ENCODE data around the gene MSANTD7. TPM values are rescaled to one million over a fixed set of nuclear protein-coding genes. Genes with fewer than 3 reads are reported as not detected.

Gene MSANTD7
- total RNA-seq, 2 experiments from 2014 or later = 19.2 to 22.9 TPM

DNA sequence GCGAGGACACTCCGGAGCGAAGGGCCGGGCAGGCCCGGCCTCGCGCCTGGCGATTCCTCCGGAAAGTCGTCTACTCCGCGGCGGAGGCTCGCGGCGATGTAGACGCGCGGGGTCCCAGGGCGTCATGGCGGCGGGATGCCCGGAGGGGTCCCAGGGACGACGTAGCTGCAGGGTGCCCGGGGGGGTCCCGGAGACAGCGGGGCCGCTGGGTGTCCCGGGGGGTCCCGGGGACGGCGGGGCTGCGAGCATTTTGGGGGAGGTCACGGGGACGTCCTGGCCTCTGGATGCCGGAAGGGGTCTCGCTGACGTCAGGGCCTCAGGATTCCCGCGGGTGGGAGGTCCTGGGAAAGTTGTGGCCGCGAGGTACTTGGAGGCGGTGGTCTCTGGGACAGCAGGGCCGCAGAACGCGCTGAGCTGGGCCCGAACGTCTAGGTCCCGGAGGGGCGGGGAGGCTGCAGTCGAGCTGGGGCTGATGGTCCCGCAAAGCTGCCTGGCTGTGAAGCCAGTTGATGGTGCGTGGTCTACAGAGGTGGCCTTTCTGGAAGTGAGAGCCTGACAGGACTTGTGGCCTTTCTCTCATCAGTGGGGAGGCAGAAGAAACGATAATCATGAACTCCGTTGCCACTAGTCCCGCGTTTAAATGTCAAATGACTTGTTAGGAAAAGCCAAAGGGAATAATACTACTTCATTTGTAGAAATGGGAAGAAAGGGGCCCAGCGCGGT is 637 bp downstream of the MSANTD7 start:
- DNase-seq (peak; percentile 55), ATAC-seq (peak; percentile 9)
- H3K4me1 Mint-ChIP-seq = peaks cover 18% of the 10 kb centered on the region
- ChIA-PET POLR2A (interaction anchor here (0.9 to 3.8 kb wide), 10 partner anchors 16 to 1052 kb away, joined by 3 to 29 read pairs (median 6); partner anchors contain the start of genes DCLRE1C, MEIG1 and SUV39H2), CTCF (interaction anchor here (0.7 to 3.6 kb wide), 13 partner anchors 13 to 315 kb away, joined by 3 to 15 read pairs (median 5); partner anchors contain the start of gene SUV39H2)
- H3K27ac Mint-ChIP-seq = peak overlapping the region; percentile 94
- intact Hi-C loops (cut with DNase I, micrococcal nuclease) = loop anchor here (1.0 to 10.0 kb wide), 17 partner anchors 40 to 1492 kb away; partner anchors contain the start of genes DCLRE1C (in 2 of the 2), MEIG1 (in 2 of the 2), SUV39H2 (in 2 of the 2) and PRPF18 (in 1 of the 2)
- H3K4me3 Mint-ChIP-seq = peak overlapping the region; percentile 89
- H3K36me3 Mint-ChIP-seq (ENCODE audit: low read depth) = peaks cover 39% of the 10 kb centered on the region
- H3K9me3 Mint-ChIP-seq (ENCODE audit: low read depth) = no peaks in the 10 kb centered on the region
- no peaks in the 10 kb centered on the region for H3K27me3 Mint-ChIP-seq

DNA sequence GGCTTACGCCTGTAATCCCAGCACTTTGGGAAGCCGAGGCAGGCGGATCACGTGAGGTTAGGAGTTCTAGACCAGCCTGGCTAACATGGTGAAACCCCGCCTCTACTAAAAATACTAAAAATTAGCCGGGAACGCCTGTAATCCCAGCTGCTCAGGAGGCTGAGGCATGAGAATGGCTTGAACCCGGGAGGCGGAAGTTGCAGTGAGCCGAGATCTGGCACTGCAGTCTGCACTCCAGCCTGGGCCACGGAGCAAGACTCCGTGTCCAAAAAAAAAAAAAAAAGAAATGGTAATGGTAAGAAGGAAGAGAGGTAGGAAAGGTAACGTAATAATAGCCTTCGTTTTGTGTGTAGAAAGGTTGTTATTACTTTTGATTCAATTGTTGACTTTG is 1.2 kb downstream of the MSANTD7 start:
- H3K36me3 Mint-ChIP-seq (ENCODE audit: low read depth) = peaks cover 42% of the 10 kb centered on the region
- intact Hi-C loops (cut with DNase I, micrococcal nuclease) = loop anchor here (1.0 to 10.0 kb wide), 10 partner anchors 116 to 1492 kb away; partner anchors contain the start of genes DCLRE1C (in 1 of the 2) and PRPF18 (in 1 of the 2)
- H3K4me3 Mint-ChIP-seq = peak overlapping the region; percentile 89
- H3K4me1 Mint-ChIP-seq = peaks cover 18% of the 10 kb centered on the region
- no peaks in the 10 kb centered on the region for H3K9me3 Mint-ChIP-seq (ENCODE audit: low read depth)
- no peaks in the 10 kb centered on the region for H3K27me3 Mint-ChIP-seq
- peak overlapping the region; percentile 88 for H3K27ac Mint-ChIP-seq
- no peak for ATAC-seq
- POLR2A ChIA-PET = interaction anchor here (2.3 to 3.8 kb wide), 2 partner anchors 40 to 654 kb away, joined by 24 to 29 read pairs; partner anchors contain the start of gene SUV39H2
- peak; percentile 22 for DNase-seq
- CTCF ChIA-PET = interaction anchor here (3.6 kb wide), 1 partner anchor 302 kb away, joined by 15 read pairs; no protein-coding TSS in a partner anchor

- Mint-ChIP-seq H3K36me3 (ENCODE audit: low read depth) (peaks cover 49% of the 10 kb centered on the region), H3K4me1 (peaks cover 18% of the 10 kb centered on the region), H3K9me3 (ENCODE audit: low read depth) (no peaks in the 10 kb centered on the region), H3K27ac (no peak overlapping the region), H3K27me3 (no peaks in the 10 kb centered on the region), H3K4me3 (peak overlapping the region; percentile 89)
- ChIA-PET CTCF (interaction anchor here (0.7 kb wide), 1 partner anchor 304 kb away, joined by 3 read pairs; no protein-coding TSS in a partner anchor), POLR2A (no interaction called here)
- intact Hi-C loops (cut with DNase I, micrococcal nuclease) = no loop called here
- ATAC-seq (no peak), DNase-seq (no peak)
These were observed 2.1 kb downstream of the MSANTD7 start for GRCh38 chr10:14840178-14840577.

DNA sequence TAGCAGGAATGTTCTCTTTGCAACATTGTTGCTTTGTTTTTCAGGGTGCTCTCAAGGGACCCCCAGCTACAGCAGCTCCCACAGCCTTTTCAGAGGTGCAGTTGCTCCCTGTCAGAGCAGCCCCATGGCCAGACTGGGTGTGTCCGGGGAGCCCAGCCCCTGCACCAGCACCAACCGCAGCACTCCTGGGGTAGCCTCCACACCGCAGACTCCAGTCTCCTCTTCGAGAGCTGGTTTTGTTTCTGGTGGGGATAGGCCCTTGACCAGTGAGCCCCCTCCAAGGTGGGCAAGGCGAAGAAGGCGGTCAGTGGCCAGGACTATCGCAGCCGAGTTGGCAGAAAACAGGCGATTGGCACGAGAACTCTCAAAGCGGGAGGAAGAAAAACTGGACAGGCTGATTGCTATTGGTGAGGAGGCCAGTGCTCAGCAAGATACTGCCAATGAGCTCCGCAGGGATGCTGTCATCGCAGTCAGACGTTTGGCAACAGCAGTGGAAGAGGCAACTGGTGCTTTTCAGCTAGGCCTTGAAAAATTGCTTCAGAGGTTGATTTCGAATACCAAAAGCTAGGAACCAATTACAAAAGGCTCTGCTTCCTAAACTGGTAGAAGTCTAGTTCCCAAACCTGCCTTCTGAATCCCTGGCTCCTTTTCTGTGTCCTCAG is 5.4 kb downstream of the MSANTD7 start:
- POLR2A ChIA-PET = interaction anchor here (1.3 kb wide), 1 partner anchor 35 kb away, joined by 6 read pairs; the partner anchor contains the start of gene SUV39H2
- Mint-ChIP-seq H3K4me3 (no peak overlapping the region), H3K27me3 (no peaks in the 10 kb centered on the region), H3K36me3 (ENCODE audit: low read depth) (peaks cover 51% of the 10 kb centered on the region), H3K4me1 (peaks cover 10% of the 10 kb centered on the region), H3K9me3 (ENCODE audit: low read depth) (no peaks in the 10 kb centered on the region), H3K27ac (no peak overlapping the region)
- intact Hi-C loops (cut with DNase I, micrococcal nuclease) = no loop called here
- DNase-seq (no peak), ATAC-seq (no peak)
- CTCF ChIA-PET = interaction anchor here (0.7 kb wide), 1 partner anchor 91 kb away, joined by 4 read pairs; no protein-coding TSS in a partner anchor

GRCh38 chr10:14844948-14845347 is 6.8 kb downstream of the MSANTD7 start:
- DNase-seq (no peak), ATAC-seq (no peak)
- intact Hi-C loops (cut with DNase I, micrococcal nuclease) = no loop called here
- Mint-ChIP-seq H3K4me3 (no peak overlapping the region), H3K4me1 (peaks cover 6% of the 10 kb centered on the region), H3K27ac (no peak overlapping the region), H3K36me3 (ENCODE audit: low read depth) (peaks cover 46% of the 10 kb centered on the region), H3K9me3 (ENCODE audit: low read depth) (no peaks in the 10 kb centered on the region), H3K27me3 (no peaks in the 10 kb centered on the region)
- ChIA-PET CTCF (interaction anchor here (0.8 kb wide), 1 partner anchor 41 kb away, joined by 3 read pairs; no protein-coding TSS in a partner anchor), POLR2A (no interaction called here)

DNA sequence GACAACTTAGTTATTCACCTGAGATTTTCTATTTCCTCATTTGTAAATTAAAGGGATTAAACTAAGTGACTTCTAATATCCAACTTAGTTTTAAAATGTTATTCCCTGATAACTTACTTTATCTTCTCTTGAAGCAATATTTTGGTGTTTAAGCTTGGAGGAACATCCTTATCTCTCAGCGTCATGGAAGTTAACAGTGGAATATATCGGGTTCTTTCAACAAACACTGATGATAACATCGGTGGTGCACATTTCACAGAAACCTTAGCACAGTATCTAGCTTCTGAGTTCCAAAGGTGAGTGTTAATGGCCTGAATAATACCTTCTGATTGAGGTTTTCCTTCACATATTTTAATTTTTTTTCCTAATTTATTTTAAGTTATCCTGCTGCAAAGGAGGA is 14.1 kb downstream of the MSANTD7 start:
- CTCF ChIA-PET = interaction anchor here (0.9 to 1.0 kb wide), 2 partner anchors 11 to 315 kb away, joined by 3 read pairs; no protein-coding TSS in a partner anchor
- no peak for DNase-seq
- Mint-ChIP-seq H3K9me3 (ENCODE audit: low read depth) (no peaks in the 10 kb centered on the region), H3K27ac (no peak overlapping the region), H3K27me3 (no peaks in the 10 kb centered on the region), H3K4me3 (no peak overlapping the region), H3K4me1 (no peaks in the 10 kb centered on the region), H3K36me3 (ENCODE audit: low read depth) (peaks cover 17% of the 10 kb centered on the region)
- intact Hi-C loops (cut with DNase I, micrococcal nuclease) = no loop called here
- POLR2A ChIA-PET = no interaction called here
- ATAC-seq = no peak

DNA sequence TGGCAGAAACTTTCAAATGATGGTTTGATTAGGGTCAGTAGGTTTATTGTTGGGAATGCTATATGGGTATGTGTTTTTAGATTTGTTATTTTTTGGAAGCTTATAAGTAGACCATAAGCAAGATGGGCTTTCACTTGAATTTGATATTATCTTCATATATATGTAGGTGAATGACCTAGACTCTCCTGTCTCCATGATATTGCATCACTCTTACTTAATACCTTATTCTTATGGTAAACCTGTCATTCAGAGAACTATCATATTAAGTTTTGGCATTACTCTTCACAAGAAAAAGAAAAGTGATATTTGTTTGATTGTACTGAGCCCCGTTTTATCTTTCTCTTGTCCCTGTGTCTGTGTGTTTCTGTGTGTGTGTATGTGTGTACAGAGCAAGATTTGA is 17.3 kb downstream of the MSANTD7 start:
- Mint-ChIP-seq H3K4me1 (no peaks in the 10 kb centered on the region), H3K9me3 (ENCODE audit: low read depth) (no peaks in the 10 kb centered on the region), H3K36me3 (ENCODE audit: low read depth) (peaks cover 28% of the 10 kb centered on the region), H3K27ac (no peak overlapping the region), H3K27me3 (no peaks in the 10 kb centered on the region), H3K4me3 (no peak overlapping the region)
- ChIA-PET CTCF (no interaction called here), POLR2A (interaction anchor here (2.0 kb wide), 1 partner anchor 17 kb away, joined by 5 read pairs; the partner anchor contains the start of genes CDNF, HSPA14 and MSANTD7)
- intact Hi-C loops (cut with DNase I, micrococcal nuclease) = no loop called here
- ATAC-seq (no peak), DNase-seq (no peak)

DNA sequence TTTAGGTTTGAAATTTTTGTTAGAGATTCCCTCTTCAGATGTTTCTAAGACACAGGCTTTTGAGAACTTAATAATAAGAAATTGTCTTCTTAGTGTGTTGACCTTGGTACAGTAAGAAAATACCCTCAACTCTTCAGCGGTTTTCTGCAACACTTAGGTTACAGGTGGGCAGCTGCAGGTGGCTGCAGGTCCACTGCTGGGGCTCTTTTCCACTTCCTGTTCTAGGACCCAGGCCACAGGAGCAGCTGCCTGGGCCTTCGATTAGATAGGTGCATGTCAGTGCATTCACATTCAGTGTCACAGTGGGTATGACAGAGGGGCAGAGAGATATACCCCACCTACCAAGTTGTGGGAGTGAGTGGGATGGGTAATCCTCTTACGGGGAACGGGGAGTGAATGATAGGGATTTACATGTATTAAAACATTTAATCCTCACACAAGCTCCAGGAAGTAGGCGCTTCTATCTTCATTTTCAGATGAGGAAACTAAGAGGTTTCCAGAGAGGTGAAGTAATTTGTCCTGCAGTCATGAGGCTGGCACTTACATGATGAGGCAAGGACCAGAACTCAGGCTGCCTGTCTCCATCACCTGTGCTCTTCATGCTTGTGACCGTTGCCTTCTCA is 20.3 kb downstream of the MSANTD7 start:
- peaks cover 33% of the 10 kb centered on the region for H3K36me3 Mint-ChIP-seq (ENCODE audit: low read depth)

GRCh38 chr10:14859043-14859442 is 20.9 kb downstream of the MSANTD7 start:
- Mint-ChIP-seq H3K9me3 (ENCODE audit: low read depth) (no peaks in the 10 kb centered on the region), H3K27ac (no peak overlapping the region), H3K4me1 (no peaks in the 10 kb centered on the region), H3K27me3 (no peaks in the 10 kb centered on the region), H3K4me3 (no peak overlapping the region), H3K36me3 (ENCODE audit: low read depth) (peaks cover 38% of the 10 kb centered on the region)
- CTCF ChIA-PET = interaction anchor here (1.0 to 1.5 kb wide), 3 partner anchors 11 to 94 kb away, joined by 3 to 4 read pairs (median 3); no protein-coding TSS in a partner anchor
- DNase-seq (no peak), ATAC-seq (no peak)
- intact Hi-C loops (cut with DNase I, micrococcal nuclease) = no loop called here
- POLR2A ChIA-PET = no interaction called here

More for the DNA sequence above, 20.3 kb downstream of the MSANTD7 start:
- no peak for DNase-seq
- Mint-ChIP-seq H3K4me1 (no peaks in the 10 kb centered on the region), H3K4me3 (no peak overlapping the region), H3K27ac (no peak overlapping the region), H3K27me3 (no peaks in the 10 kb centered on the region), H3K9me3 (ENCODE audit: low read depth) (no peaks in the 10 kb centered on the region)
- ChIA-PET CTCF (interaction anchor here (1.2 to 1.5 kb wide), 2 partner anchors 13 to 95 kb away, joined by 3 to 4 read pairs; no protein-coding TSS in a partner anchor), POLR2A (no interaction called here)
- intact Hi-C loops (cut with DNase I, micrococcal nuclease) = no loop called here
- no peak for ATAC-seq

GRCh38 chr10:14859775-14860174 is 21.7 kb downstream of the MSANTD7 start:
- no peak overlapping the region for H3K27ac Mint-ChIP-seq
- POLR2A ChIA-PET = no interaction called here
- peaks cover 37% of the 10 kb centered on the region for H3K36me3 Mint-ChIP-seq (ENCODE audit: low read depth)
- CTCF ChIA-PET = interaction anchor here (1.0 to 1.5 kb wide), 3 partner anchors 10 to 93 kb away, joined by 3 to 4 read pairs (median 3); no protein-coding TSS in a partner anchor
- intact Hi-C loops (cut with DNase I, micrococcal nuclease) = no loop called here
- no peaks in the 10 kb centered on the region for H3K27me3 Mint-ChIP-seq
- no peak overlapping the region for H3K4me3 Mint-ChIP-seq
- ATAC-seq (no peak), DNase-seq (no peak)
- H3K9me3 Mint-ChIP-seq (ENCODE audit: low read depth) = no peaks in the 10 kb centered on the region
- no peaks in the 10 kb centered on the region for H3K4me1 Mint-ChIP-seq

DNA sequence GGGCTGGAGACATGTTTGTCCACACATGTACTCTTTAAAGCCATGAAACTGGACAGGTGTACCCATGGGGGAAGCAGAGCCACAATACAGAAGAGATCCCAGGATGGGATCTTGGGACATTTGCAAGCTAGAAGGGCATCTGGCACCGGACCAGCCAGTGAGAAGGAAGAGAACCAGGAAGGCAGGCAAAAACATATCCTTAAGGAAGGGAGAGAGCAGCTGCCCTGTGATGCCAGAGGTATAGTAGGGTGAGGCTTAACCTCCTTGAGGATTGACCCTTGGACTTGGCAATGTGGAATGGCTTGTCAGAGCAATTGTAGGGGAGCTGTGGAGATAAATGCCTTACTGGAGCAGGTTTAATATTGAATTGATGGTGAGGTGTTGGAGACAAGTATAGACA is 22.7 kb downstream of the MSANTD7 start:
- ChIA-PET POLR2A (interaction anchor here (0.6 kb wide), 1 partner anchor 17 kb away, joined by 3 read pairs; no protein-coding TSS in a partner anchor), CTCF (interaction anchor here (0.5 to 1.0 kb wide), 3 partner anchors 11 to 574 kb away, joined by 3 to 4 read pairs (median 3); no protein-coding TSS in a partner anchor)

More for the DNA sequence above, 22.7 kb downstream of the MSANTD7 start:
- Mint-ChIP-seq H3K36me3 (ENCODE audit: low read depth) (peaks cover 44% of the 10 kb centered on the region), H3K27ac (no peak overlapping the region), H3K9me3 (ENCODE audit: low read depth) (no peaks in the 10 kb centered on the region), H3K4me3 (no peak overlapping the region), H3K27me3 (no peaks in the 10 kb centered on the region), H3K4me1 (no peaks in the 10 kb centered on the region)
- intact Hi-C loops (cut with DNase I, micrococcal nuclease) = no loop called here
- DNase-seq (no peak), ATAC-seq (no peak)

Data from activated CD4-positive, alpha-beta T cell treated with anti-CD3 and anti-CD28 coated beads for 36 hours (primary cell).